ENCODE measurements around the gene HOMER2. TPM values are rescaled to one million over a fixed set of nuclear protein-coding genes. Genes with fewer than 3 reads are reported as not detected.

The HOMER2 gene
- total and polyA plus RNA-seq, 2 of the 13 experiments (the other 11 are each of a cell fraction or from before 2014, with no cell fraction given): 12.9 to 14.1 TPM

DNA sequence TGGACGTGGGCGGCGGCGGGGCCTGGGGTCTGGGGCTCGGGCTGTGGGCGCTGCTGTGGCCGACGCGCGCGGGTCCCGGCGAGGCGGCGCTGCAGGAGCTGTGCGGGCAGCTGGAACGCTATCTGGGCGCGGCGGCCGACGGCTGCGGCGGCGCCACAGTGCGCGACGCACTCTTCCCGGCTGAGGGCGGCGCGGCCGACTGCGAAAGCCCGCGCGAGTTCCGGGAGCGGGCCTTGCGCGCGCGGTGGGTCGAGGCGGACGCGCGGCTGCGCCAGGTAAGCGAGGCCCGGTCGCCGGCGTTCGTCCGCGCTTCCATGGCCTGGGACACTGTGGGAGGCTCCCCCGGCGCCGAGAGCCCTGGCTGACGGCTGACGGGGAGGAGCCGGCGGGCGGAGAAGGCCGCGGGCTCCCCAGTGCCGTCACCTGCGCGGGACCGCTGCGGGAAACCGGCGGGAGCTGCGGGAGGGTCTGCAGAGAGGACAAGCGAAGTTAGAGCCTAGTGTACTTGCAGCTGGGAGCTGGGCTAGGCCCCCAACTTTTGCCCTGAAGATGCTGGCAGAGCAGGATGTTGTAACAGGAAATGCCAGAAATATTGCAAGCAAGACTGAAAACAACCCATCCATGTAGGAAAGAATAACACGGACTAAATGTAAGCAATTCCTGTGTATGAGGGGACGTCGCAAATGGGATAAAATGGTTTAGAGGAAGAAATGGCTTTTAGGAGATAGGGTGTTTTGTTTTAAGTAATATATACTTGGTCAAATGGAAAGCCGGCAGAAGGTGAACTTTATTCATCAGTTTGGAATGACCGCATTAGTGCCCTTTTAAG is 142.2 kb downstream of the HOMER2 start (continued):
- TF ChIP-seq FOXK2 (IDR thresholded peaks at IDR 0.05) (no peak), NR2F2 (IDR thresholded peaks at IDR 0.05; ENCODE audit: borderline replicate concordance, low read depth) (no peak; the same call in 1 of the 2 replicates), SP5 (CRISPR knock-in tag; IDR thresholded peaks at IDR 0.05; ENCODE audit: borderline replicate concordance, low read depth) (0 out of 2 replicates have a peak, but pooled peaks have one; percentile 12), MXI1 (IDR thresholded peaks at IDR 0.05; ENCODE audit: borderline replicate concordance, low read depth, low read length) (no peak), ZNF547 (CRISPR knock-in tag; IDR thresholded peaks at IDR 0.05) (peak; percentile 63; the same call in 1 of the 2 replicates), ZSCAN31 (CRISPR knock-in tag; IDR thresholded peaks at IDR 0.05; ENCODE audit: low read depth) (no peak), YEATS2 (CRISPR knock-in tag; IDR thresholded peaks at IDR 0.05; ENCODE audit: borderline replicate concordance) (no peak), RARA (CRISPR knock-in tag; IDR thresholded peaks at IDR 0.05) (no peak), EEA1 (CRISPR knock-in tag; IDR thresholded peaks at IDR 0.05; ENCODE audit: borderline replicate concordance) (no peak), ZNF256 (CRISPR knock-in tag; conservative IDR thresholded peaks at IDR 0.05) (no peak), TBX3 (IDR thresholded peaks at IDR 0.05; ENCODE audit: borderline replicate concordance) (no peak), ZNF207 (IDR thresholded peaks at IDR 0.05; ENCODE audit: borderline replicate concordance) (no peak), ZNF570 (CRISPR knock-in tag; IDR thresholded peaks at IDR 0.05; ENCODE audit: borderline replicate concordance) (no peak), ZFAT (CRISPR knock-in tag; conservative IDR thresholded peaks at IDR 0.05) (no peak), SP140L (CRISPR knock-in tag; IDR thresholded peaks at IDR 0.05; ENCODE audit: borderline replicate concordance) (no peak)
- TF ChIP-seq, protein P1, sequence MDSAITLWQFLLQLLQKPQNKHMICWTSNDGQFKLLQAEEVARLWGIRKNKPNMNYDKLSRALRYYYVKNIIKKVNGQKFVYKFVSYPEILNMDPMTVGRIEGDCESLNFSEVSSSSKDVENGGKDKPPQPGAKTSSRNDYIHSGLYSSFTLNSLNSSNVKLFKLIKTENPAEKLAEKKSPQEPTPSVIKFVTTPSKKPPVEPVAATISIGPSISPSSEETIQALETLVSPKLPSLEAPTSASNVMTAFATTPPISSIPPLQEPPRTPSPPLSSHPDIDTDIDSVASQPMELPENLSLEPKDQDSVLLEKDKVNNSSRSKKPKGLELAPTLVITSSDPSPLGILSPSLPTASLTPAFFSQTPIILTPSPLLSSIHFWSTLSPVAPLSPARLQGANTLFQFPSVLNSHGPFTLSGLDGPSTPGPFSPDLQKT (CRISPR knock-in tag; IDR thresholded peaks at IDR 0.05; ENCODE audit: borderline replicate concordance): no peak
- TF ChIP-seq, protein P2, sequence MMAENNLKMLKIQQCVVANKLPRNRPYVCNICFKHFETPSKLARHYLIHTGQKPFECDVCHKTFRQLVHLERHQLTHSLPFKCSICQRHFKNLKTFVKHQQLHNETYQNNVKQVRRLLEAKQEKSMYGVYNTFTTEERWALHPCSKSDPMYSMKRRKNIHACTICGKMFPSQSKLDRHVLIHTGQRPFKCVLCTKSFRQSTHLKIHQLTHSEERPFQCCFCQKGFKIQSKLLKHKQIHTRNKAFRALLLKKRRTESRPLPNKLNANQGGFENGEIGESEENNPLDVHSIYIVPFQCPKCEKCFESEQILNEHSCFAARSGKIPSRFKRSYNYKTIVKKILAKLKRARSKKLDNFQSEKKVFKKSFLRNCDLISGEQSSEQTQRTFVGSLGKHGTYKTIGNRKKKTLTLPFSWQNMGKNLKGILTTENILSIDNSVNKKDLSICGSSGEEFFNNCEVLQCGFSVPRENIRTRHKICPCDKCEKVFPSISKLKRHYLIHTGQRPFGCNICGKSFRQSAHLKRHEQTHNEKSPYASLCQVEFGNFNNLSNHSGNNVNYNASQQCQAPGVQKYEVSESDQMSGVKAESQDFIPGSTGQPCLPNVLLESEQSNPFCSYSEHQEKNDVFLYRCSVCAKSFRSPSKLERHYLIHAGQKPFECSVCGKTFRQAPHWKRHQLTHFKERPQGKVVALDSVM (CRISPR knock-in tag; IDR thresholded peaks at IDR 0.05): no peak
- TF ChIP-seq, protein P3, sequence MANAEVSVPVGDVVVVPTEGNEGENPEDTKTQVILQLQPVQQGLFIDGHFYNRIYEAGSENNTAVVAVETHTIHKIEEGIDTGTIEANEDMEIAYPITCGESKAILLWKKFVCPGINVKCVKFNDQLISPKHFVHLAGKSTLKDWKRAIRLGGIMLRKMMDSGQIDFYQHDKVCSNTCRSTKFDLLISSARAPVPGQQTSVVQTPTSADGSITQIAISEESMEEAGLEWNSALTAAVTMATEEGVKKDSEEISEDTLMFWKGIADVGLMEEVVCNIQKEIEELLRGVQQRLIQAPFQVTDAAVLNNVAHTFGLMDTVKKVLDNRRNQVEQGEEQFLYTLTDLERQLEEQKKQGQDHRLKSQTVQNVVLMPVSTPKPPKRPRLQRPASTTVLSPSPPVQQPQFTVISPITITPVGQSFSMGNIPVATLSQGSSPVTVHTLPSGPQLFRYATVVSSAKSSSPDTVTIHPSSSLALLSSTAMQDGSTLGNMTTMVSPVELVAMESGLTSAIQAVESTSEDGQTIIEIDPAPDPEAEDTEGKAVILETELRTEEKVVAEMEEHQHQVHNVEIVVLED (CRISPR knock-in tag; IDR thresholded peaks at IDR 0.05; ENCODE audit: borderline replicate concordance): no peak
- TF ChIP-seq, protein P4, sequence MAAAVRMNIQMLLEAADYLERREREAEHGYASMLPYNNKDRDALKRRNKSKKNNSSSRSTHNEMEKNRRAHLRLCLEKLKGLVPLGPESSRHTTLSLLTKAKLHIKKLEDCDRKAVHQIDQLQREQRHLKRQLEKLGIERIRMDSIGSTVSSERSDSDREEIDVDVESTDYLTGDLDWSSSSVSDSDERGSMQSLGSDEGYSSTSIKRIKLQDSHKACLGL (CRISPR knock-in tag; IDR thresholded peaks at IDR 0.05): no peak
- TF ChIP-seq, protein P5, sequence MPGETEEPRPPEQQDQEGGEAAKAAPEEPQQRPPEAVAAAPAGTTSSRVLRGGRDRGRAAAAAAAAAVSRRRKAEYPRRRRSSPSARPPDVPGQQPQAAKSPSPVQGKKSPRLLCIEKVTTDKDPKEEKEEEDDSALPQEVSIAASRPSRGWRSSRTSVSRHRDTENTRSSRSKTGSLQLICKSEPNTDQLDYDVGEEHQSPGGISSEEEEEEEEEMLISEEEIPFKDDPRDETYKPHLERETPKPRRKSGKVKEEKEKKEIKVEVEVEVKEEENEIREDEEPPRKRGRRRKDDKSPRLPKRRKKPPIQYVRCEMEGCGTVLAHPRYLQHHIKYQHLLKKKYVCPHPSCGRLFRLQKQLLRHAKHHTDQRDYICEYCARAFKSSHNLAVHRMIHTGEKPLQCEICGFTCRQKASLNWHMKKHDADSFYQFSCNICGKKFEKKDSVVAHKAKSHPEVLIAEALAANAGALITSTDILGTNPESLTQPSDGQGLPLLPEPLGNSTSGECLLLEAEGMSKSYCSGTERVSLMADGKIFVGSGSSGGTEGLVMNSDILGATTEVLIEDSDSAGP (CRISPR knock-in tag; IDR thresholded peaks at IDR 0.05; ENCODE audit: borderline replicate concordance): 0 out of 2 replicates have a peak, but pooled peaks have one; percentile 4
- TF ChIP-seq, protein P6, sequence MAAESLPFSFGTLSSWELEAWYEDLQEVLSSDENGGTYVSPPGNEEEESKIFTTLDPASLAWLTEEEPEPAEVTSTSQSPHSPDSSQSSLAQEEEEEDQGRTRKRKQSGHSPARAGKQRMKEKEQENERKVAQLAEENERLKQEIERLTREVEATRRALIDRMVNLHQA (CRISPR knock-in tag; IDR thresholded peaks at IDR 0.05): no peak
